Trophoblast cell (in vitro differentiated cells and primary cell): ENCODE results near the gene VWC2L. TPM values are rescaled to one million over a fixed set of nuclear protein-coding genes. Genes with fewer than 3 reads are reported as not detected.

Experiments
- DNase-seq, 2 donors: peaks; one replicate each; pipeline ENCODE4 v3.0.0-alpha.2; 2016
- H2AFZ ChIP-seq: 2 replicates; pipeline ENCODE4 v1.6.1; 2013; ENCODE audit warnings: low read length, moderate library complexity, mild to moderate bottlenecking; ENCODE audit not compliant: insufficient read depth, poor library complexity
- H2AK5ac ChIP-seq: 2 replicates; pipeline ENCODE4 v1.6.1; 2013; ENCODE audit warnings: mild to moderate bottlenecking, low read length
- H2BK120ac ChIP-seq: 2 replicates; pipeline ENCODE4 v1.6.1; 2013; ENCODE audit warnings: low read length, mild to moderate bottlenecking, moderate library complexity; ENCODE audit not compliant: insufficient read depth, poor library complexity
- H2BK12ac ChIP-seq: 2 replicates; pipeline ENCODE4 v1.6.1; 2013; ENCODE audit warnings: mild to moderate bottlenecking, low read length, moderate library complexity
- H2BK5ac ChIP-seq: 2 replicates; pipeline ENCODE4 v1.6.1; 2013; ENCODE audit warnings: low read length, low read depth, moderate library complexity, mild to moderate bottlenecking; ENCODE audit not compliant: poor library complexity
- H3K14ac ChIP-seq: 2 replicates; pipeline ENCODE4 v1.6.1; 2013; ENCODE audit warnings: mild to moderate bottlenecking, low read length
- H3K18ac ChIP-seq: 2 replicates; pipeline ENCODE4 v1.6.1; 2013; ENCODE audit warnings: mild to moderate bottlenecking, low read length
- H3K23ac ChIP-seq: 2 replicates; pipeline ENCODE4 v1.6.1; 2013; ENCODE audit warnings: low read length
- H3K27ac ChIP-seq: 2 replicates; pipeline ENCODE4 v1.5.1; 2013; ENCODE audit warnings: low read depth, mild to moderate bottlenecking, inconsistent platforms, low read length, moderate library complexity
- H3K27me3 ChIP-seq: 2 replicates; pipeline ENCODE4 v1.6.1; 2013; ENCODE audit warnings: inconsistent platforms, mild to moderate bottlenecking, low read length, moderate library complexity; ENCODE audit not compliant: insufficient read depth
- H3K36me3 ChIP-seq, 2 experiments: 1 replicate in 1 of 2; 2 replicates in 1 of 2; pipeline ENCODE4 v1.6.1; 2013; ENCODE audit warnings: low read length in 2 of 2, mild to moderate bottlenecking in 2 of 2, moderate library complexity in 1 of 2; ENCODE audit not compliant: insufficient read depth in 2 of 2, control insufficient read depth in 1 of 2
- H3K4ac ChIP-seq: 2 replicates; pipeline ENCODE4 v1.6.1; 2013; ENCODE audit warnings: low read depth, mild to moderate bottlenecking, low read length, moderate library complexity
- H3K4me1 ChIP-seq, 2 experiments: 1 replicate in 1 of 2; 2 replicates in 1 of 2; pipeline ENCODE4 v1.6.1; 2013; ENCODE audit warnings: low read length in 2 of 2, mild to moderate bottlenecking in 2 of 2, moderate library complexity in 1 of 2; ENCODE audit not compliant: insufficient read depth in 2 of 2, control insufficient read depth in 1 of 2
- H3K4me2 ChIP-seq: 2 replicates; pipeline ENCODE4 v1.6.1; 2013; ENCODE audit warnings: inconsistent platforms, mild to moderate bottlenecking, low read length, moderate library complexity
- H3K4me3 ChIP-seq: 2 replicates; pipeline ENCODE4 v1.5.1; 2013; ENCODE audit warnings: mild to moderate bottlenecking, low read depth, low read length, inconsistent platforms
- H3K79me1 ChIP-seq: one replicate; pipeline ENCODE4 v1.6.1; 2013; ENCODE audit warnings: low read length
- H3K79me2 ChIP-seq: 2 replicates; pipeline ENCODE4 v1.6.1; 2013; ENCODE audit warnings: low read length, mild to moderate bottlenecking; ENCODE audit not compliant: control insufficient read depth, insufficient read depth, poor library complexity
- H3K9ac ChIP-seq: 2 replicates; pipeline ENCODE4 v1.6.1; 2013; ENCODE audit warnings: mild to moderate bottlenecking, low read length
- H3K9me3 ChIP-seq: 2 replicates; pipeline ENCODE4 v1.6.1; 2013; ENCODE audit warnings: low read depth, mild to moderate bottlenecking, control low read depth, inconsistent platforms, low read length; ENCODE audit not compliant: insufficient read depth
- H4K12ac ChIP-seq: 2 replicates; pipeline ENCODE4 v1.6.1; 2013; ENCODE audit warnings: low read depth, mild to moderate bottlenecking, low read length, moderate library complexity
- H4K8ac ChIP-seq: 2 replicates; pipeline ENCODE4 v1.6.1; 2013; ENCODE audit warnings: low read depth, mild to moderate bottlenecking, low read length, moderate library complexity
- H4K91ac ChIP-seq: one replicate; pipeline ENCODE4 v1.6.1; 2013; ENCODE audit warnings: low read depth, mild to moderate bottlenecking, low read length, moderate library complexity
- WGBS: extraction: QIAGEN DNeasy Blood & Tissue Kit; methylation state at CpG from one replicate; pipeline ENCODE4 v1.1.7; 2013; ENCODE audit warnings: missing lambda C conversion rate; ENCODE audit not compliant: insufficient read length, insufficient coverage; ENCODE audit errors: extremely low coverage; 5-methylcytosine and 5-hydroxymethylcytosine counted together
- polyA plus RNA-seq: library from polyadenylated mRNA; stranded (reverse); fragments of 200-250 nt; gene quantifications from 2 replicates; pipeline ENCODE4 v1.2.3, GENCODE V29; 2013

Gene VWC2L
- polyA plus RNA-seq, result 0.11 and 0.14 TPM in 2 replicates

DNA sequence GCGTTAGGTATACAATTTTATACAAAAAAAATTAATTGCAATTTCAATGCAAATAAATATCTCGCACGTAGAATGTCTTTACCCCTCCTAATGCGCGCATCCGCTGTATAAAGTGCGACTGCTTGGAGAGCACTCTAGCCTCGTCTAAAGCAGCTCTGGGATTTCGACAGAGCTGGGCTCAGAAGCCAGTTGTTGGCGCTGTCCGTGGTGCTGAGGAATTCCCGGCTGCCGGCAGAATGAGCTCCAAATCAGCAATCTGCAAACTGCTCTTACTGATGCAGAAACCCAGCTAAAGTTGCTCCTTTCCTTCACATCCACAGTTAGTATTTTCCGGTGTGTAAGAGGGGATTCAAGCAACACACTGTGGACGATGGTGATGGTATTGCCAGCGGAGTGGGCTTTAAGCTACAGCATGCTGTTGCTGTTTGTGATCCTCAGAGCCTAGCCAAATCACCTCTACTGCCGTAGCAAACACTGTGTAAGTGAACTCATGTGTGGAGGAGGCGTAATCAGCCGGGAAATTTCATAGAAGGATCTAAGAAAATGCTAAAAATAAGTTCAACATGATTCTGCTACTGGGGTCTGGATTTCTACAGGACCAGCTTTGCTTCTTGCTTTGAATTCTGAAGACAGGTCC, at the start of gene VWC2L:
TSS of gene VWC2L (plus strand) at position 137 of the 637 bp plus-strand sequence. CDS start 3,140 bp downstream, outside the sequence.
- WGBS, result no CpG with 5 or more reads among the region's 19 CpGs
- Histone ChIP-seq H3K79me2 (no peaks in the 10 kb centered on the region), H2BK12ac (no peak within 1 kb of the TSS)

GRCh38 chr2:214361116-214361515, 49.7 kb upstream of the VWC2L start:
- no peak for DNase-seq
- no peak overlapping the region for H3K27ac ChIP-seq
- no CpG with 5 or more reads among the region's 4 CpGs for WGBS

More for the DNA sequence above, at the start of gene VWC2L:
- peak; percentile 69 to 88 for DNase-seq
- Histone ChIP-seq H2BK120ac (no peak within 1 kb of the TSS), H3K18ac (no peak within 1 kb of the TSS), H3K9me3 (peaks cover 1% of the 10 kb centered on the region), H3K4me2 (no peak within 1 kb of the TSS), H3K27ac (no peak within 1 kb of the TSS), H2AFZ (no peak within 1 kb of the TSS), H3K79me1 (no peaks in the 10 kb centered on the region), H4K8ac (no peak within 1 kb of the TSS), H4K12ac (no peak within 1 kb of the TSS), H3K27me3 (no peaks in the 10 kb centered on the region), H3K4me1 (no peaks in the 10 kb centered on the region), H2AK5ac (no peak within 1 kb of the TSS), H3K14ac (no peak within 1 kb of the TSS), H3K9ac (peak within 1 kb of the TSS; percentile 66), H2BK5ac (no peak within 1 kb of the TSS), H4K91ac (no peak within 1 kb of the TSS), H3K4ac (no peak within 1 kb of the TSS), H3K4me3 (no peak within 1 kb of the TSS), H3K23ac (no peak within 1 kb of the TSS), H3K36me3 (no peaks in the 10 kb centered on the region)

DNA sequence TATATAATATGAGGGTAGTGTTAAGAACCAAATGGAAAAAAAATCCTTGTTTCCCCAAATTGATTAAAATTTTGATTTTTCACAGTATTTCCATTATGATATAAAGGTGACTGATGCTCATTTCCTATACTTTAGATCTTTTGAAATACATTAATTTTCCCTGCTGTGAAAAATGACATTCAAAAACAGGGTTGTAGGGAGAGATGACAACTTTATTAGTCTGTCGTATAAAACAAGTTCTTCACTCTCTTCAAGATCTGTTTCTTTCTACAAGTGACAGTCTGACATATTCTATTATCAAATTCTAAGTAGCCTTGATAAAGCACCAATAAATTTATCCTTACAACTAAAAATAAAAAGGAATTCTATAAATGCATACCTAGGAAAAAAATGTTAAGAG, 45.3 kb upstream of the VWC2L start:
- Histone ChIP-seq H3K14ac (no peak overlapping the region), H2BK5ac (no peak overlapping the region)
- WGBS, result no CpG with 5 or more reads among the region's 1 CpG

More at GRCh38 chr2:214361116-214361515, 49.7 kb upstream of the VWC2L start:
- no peaks in the 10 kb centered on the region for H3K36me3 ChIP-seq
- H3K4me3 ChIP-seq, result no peak overlapping the region
- H3K14ac ChIP-seq, result no peak overlapping the region
- no peaks in the 10 kb centered on the region for H3K9me3 ChIP-seq
- H2BK5ac ChIP-seq, result no peak overlapping the region
- H2BK12ac ChIP-seq, result no peak overlapping the region
- H3K4me1 ChIP-seq, result no peaks in the 10 kb centered on the region
- H3K4ac ChIP-seq, result no peak overlapping the region
- no peak overlapping the region for H2AK5ac ChIP-seq
- no peak overlapping the region for H4K12ac ChIP-seq
- H3K9ac ChIP-seq, result no peak overlapping the region
- no peak overlapping the region for H2BK120ac ChIP-seq
- H3K79me2 ChIP-seq, result no peaks in the 10 kb centered on the region
- no peak overlapping the region for H3K23ac ChIP-seq
- H2AFZ ChIP-seq, result no peak overlapping the region
- H4K91ac ChIP-seq, result no peak overlapping the region
- no peaks in the 10 kb centered on the region for H3K27me3 ChIP-seq
- H3K18ac ChIP-seq, result no peak overlapping the region
- no peak overlapping the region for H3K4me2 ChIP-seq
- H4K8ac ChIP-seq, result no peak overlapping the region
- no peaks in the 10 kb centered on the region for H3K79me1 ChIP-seq

DNA sequence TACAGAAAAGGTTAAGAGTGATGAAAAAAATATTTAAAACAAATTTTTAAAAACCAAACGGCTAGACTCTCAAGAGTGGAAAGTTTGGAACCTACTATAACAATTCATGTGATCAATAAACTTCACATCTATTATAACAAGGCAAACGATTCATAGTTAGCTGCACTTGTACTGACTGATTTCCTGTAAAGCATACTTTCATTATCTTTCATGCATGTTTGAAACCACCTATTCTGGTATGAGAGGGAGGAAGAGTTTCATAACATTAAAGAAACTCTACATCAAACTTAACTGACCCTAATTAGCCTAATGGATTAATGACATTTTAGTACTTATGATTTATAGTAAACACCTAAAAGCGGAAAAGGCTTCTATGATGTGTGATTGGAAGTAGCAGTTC, 43.7 kb upstream of the VWC2L start:
- no CpG with 5 or more reads among the region's 3 CpGs for WGBS

More for the DNA sequence above, 45.3 kb upstream of the VWC2L start:
- Histone ChIP-seq H4K91ac (no peak overlapping the region), H2BK120ac (no peak overlapping the region), H4K8ac (no peak overlapping the region), H2AFZ (no peak overlapping the region), H4K12ac (no peak overlapping the region), H2BK12ac (no peak overlapping the region), H3K27ac (no peak overlapping the region), H3K4ac (no peak overlapping the region), H3K79me2 (no peaks in the 10 kb centered on the region), H3K4me1 (no peaks in the 10 kb centered on the region), H3K23ac (no peak overlapping the region), H3K18ac (no peak overlapping the region), H3K36me3 (no peaks in the 10 kb centered on the region), H3K4me2 (no peak overlapping the region), H3K4me3 (no peak overlapping the region), H2AK5ac (no peak overlapping the region), H3K27me3 (no peaks in the 10 kb centered on the region), H3K79me1 (no peaks in the 10 kb centered on the region), H3K9ac (no peak overlapping the region), H3K9me3 (no peaks in the 10 kb centered on the region)
- no peak for DNase-seq

More for the DNA sequence above, 43.7 kb upstream of the VWC2L start:
- DNase-seq, result no peak
- Histone ChIP-seq H2AFZ (no peak overlapping the region), H3K14ac (no peak overlapping the region), H3K18ac (no peak overlapping the region), H3K79me1 (no peaks in the 10 kb centered on the region), H2BK12ac (no peak overlapping the region), H3K27ac (no peak overlapping the region), H3K4me2 (no peak overlapping the region), H3K36me3 (no peaks in the 10 kb centered on the region), H3K23ac (no peak overlapping the region), H3K9ac (no peak overlapping the region), H3K9me3 (no peaks in the 10 kb centered on the region), H2AK5ac (no peak overlapping the region), H3K79me2 (no peaks in the 10 kb centered on the region), H3K4me3 (no peak overlapping the region), H3K4me1 (no peaks in the 10 kb centered on the region), H2BK120ac (no peak overlapping the region), H4K91ac (no peak overlapping the region), H3K27me3 (no peaks in the 10 kb centered on the region), H3K4ac (no peak overlapping the region), H4K12ac (no peak overlapping the region), H2BK5ac (no peak overlapping the region), H4K8ac (no peak overlapping the region)
